HepG2 (cell line): Measurements from ENCODE around the gene ZNF284. TPM values are rescaled to one million over a fixed set of nuclear protein-coding genes. Genes with fewer than 3 reads are reported as not detected.

ENCODE experiments used
- GTF3A ChIP-seq: sonication (generic); formaldehyde crosslinking; conservative IDR thresholded peaks from 2 replicates; pipeline ENCODE4 v1.4.0; 2020; ENCODE audit warnings: mild to moderate bottlenecking, missing genetic modification reagents
- HOXD1 ChIP-seq: sonication (generic); formaldehyde crosslinking; IDR thresholded peaks from 2 replicates; pipeline ENCODE4 v1.5.0; 2020; ENCODE audit warnings: missing genetic modification reagents
- NFAT5 ChIP-seq: sonication (generic); formaldehyde crosslinking; IDR thresholded peaks from 2 replicates; pipeline ENCODE4 v1.4.0; 2020; ENCODE audit warnings: missing genetic modification reagents
- NFE2L2 ChIP-seq: fragments of 150-350 bp; IDR thresholded peaks from 2 replicates; pipeline ENCODE4 v1.6.1; 2014; ENCODE audit warnings: low read length
- NR2F1 ChIP-seq, 2 experiments: fragments of 450-650 bp in 1 of 2; formaldehyde crosslinking in 1 of 2; IDR thresholded peaks; 2 replicates each; pipeline versions ENCODE4 v1.5.0 to v1.6.1; 2016 to 2020; ENCODE audit warnings: mild to moderate bottlenecking in 1 of 2, missing compliant biosample characterization in 1 of 2, missing genetic modification reagents in 1 of 2, moderate library complexity in 1 of 2
- PAWR ChIP-seq: sonication (generic); formaldehyde crosslinking; IDR thresholded peaks from 2 replicates; pipeline ENCODE4 v1.4.0; 2020; ENCODE audit warnings: missing genetic modification reagents, mild to moderate bottlenecking, borderline replicate concordance
- PRMT3 ChIP-seq: sonication (generic); formaldehyde crosslinking; IDR thresholded peaks from 2 replicates; pipeline ENCODE4 v1.8.1; 2022; ENCODE audit warnings: low read depth, mild to moderate bottlenecking, moderate library complexity, missing genetic modification reagents, borderline replicate concordance
- RARA ChIP-seq: IDR thresholded peaks from 2 replicates; pipeline ENCODE4 v1.6.1; 2016; ENCODE audit warnings: missing genetic modification reagents, missing compliant biosample characterization
- SRSF4 ChIP-seq: fragments of 200-400 bp; formaldehyde crosslinking; IDR thresholded peaks from one replicate; pipeline ENCODE4 v1.6.1; 2018; ENCODE audit warnings: mild to moderate bottlenecking, low read depth, low read length, moderate library complexity; ENCODE audit not compliant: poor library complexity, severe bottlenecking
- TARDBP ChIP-seq: sonication (generic); formaldehyde crosslinking; IDR thresholded peaks from 2 replicates; pipeline ENCODE4 v1.8.0; 2022; ENCODE audit warnings: mild to moderate bottlenecking, missing genetic modification reagents
- THAP7 ChIP-seq: sonication (generic); formaldehyde crosslinking; IDR thresholded peaks from 2 replicates; pipeline ENCODE4 v1.8.1; 2023; ENCODE audit warnings: mild to moderate bottlenecking, missing genetic modification reagents
- ZBTB4 ChIP-seq: sonication (generic); formaldehyde crosslinking; IDR thresholded peaks from 2 replicates; pipeline ENCODE4 v1.4.0; 2020; ENCODE audit warnings: missing genetic modification reagents, mild to moderate bottlenecking, borderline replicate concordance
- ZBTB43 ChIP-seq: sonication (generic); formaldehyde crosslinking; conservative IDR thresholded peaks from 2 replicates; pipeline ENCODE4 v1.4.0; 2020; ENCODE audit warnings: missing genetic modification reagents
- ZNF337 ChIP-seq: sonication (generic); formaldehyde crosslinking; IDR thresholded peaks from 2 replicates; pipeline ENCODE4 v1.5.1; 2020; ENCODE audit warnings: missing genetic modification reagents, low read depth, mild to moderate bottlenecking, borderline replicate concordance
- ZNF577 ChIP-seq: sonication (generic); formaldehyde crosslinking; IDR thresholded peaks from 2 replicates; pipeline ENCODE4 v1.4.0; 2020; ENCODE audit warnings: mild to moderate bottlenecking, low read depth, missing genetic modification reagents, borderline replicate concordance
- ZZZ3 ChIP-seq: sonication (generic); formaldehyde crosslinking; IDR thresholded peaks from 2 replicates; pipeline ENCODE4 v1.4.0; 2020; ENCODE audit warnings: missing genetic modification reagents, mild to moderate bottlenecking, borderline replicate concordance
- polyA plus RNA-seq, 8 experiments: library from polyadenylated mRNA; depleted of rRNA in 3 of 8; stranded (reverse) in 7 of 8; unstranded in 1 of 8; fragments of >200 nt; fragmentation: Illumina TruSeq in 4 of 8; extraction: Trizol in 4 of 8; gene quantifications; 2 replicates each; pipeline versions ENCODE4 v1.2.1 to v1.2.3, GENCODE V29; 2011 to 2016; ENCODE audit warnings: low read depth in 4 of 8, missing spikeins in 1 of 8, mixed read lengths in 1 of 8; ENCODE audit not compliant: insufficient read depth in 1 of 8
- total RNA-seq, 5 experiments: library from RNA; depleted of rRNA; stranded (reverse); fragments of >200 nt; fragmentation: Illumina TruSeq; extraction: Trizol; gene quantifications; 2 replicates each; pipeline ENCODE4 v1.2.3, GENCODE V29; 2016; ENCODE audit warnings: low read depth in 1 of 5

The ZNF284 gene
- total and polyA plus RNA-seq, 2 of the 13 experiments (the other 11 are each of a cell fraction or from before 2014, with no cell fraction given), result 1.2 to 2.3 TPM

GRCh38 chr19:44051650-44052402, 20.1 kb upstream of the ZNF284 start, which contains the start of gene ZNF223 (continued):
- peak; percentile 23; the same call in 1 of the 2 replicates for TF ChIP-seq ZBTB4 (CRISPR knock-in tag)
- TF ChIP-seq NFAT5 (CRISPR knock-in tag), result no peak
- TF ChIP-seq NR2F1 (CRISPR knock-in tag; IDR thresholded peaks at IDR 0.05), result no peak
- TF ChIP-seq THAP7 (CRISPR knock-in tag), result no peak
- TF ChIP-seq ZZZ3, result 0 out of 2 replicates have a peak, but pooled peaks have one; percentile 28
- TF ChIP-seq NFE2L2, result no peak
- no peak for TF ChIP-seq ZNF337 (CRISPR knock-in tag)
- TF ChIP-seq RARA, result no peak
- no peak for TF ChIP-seq ZBTB43 (CRISPR knock-in tag)
- TF ChIP-seq GTF3A (CRISPR knock-in tag), result no peak
- TF ChIP-seq TARDBP, result no peak; the same call in 1 of the 2 replicates
- TF ChIP-seq SRSF4, result no peak
- no peak for TF ChIP-seq HOXD1 (CRISPR knock-in tag)
- no peak for TF ChIP-seq PAWR (CRISPR knock-in tag)
- no peak for TF ChIP-seq ZNF577 (CRISPR knock-in tag)
- TF ChIP-seq PRMT3 (CRISPR knock-in tag), result no peak
